EH (cell line): Measurements from ENCODE around the gene PEF1.
"Not testable (repeated sequence)": the region's sequence is repeated elsewhere in the genome, so short reads cannot be mapped to it uniquely, and the experiment has no call there.

ENCODE experiments used
- DNase-seq: peaks from one replicate; pipeline ENCODE4 v3.0.0-alpha.2; 2015; ENCODE audit warnings: low read depth

The PEF1 gene

DNA sequence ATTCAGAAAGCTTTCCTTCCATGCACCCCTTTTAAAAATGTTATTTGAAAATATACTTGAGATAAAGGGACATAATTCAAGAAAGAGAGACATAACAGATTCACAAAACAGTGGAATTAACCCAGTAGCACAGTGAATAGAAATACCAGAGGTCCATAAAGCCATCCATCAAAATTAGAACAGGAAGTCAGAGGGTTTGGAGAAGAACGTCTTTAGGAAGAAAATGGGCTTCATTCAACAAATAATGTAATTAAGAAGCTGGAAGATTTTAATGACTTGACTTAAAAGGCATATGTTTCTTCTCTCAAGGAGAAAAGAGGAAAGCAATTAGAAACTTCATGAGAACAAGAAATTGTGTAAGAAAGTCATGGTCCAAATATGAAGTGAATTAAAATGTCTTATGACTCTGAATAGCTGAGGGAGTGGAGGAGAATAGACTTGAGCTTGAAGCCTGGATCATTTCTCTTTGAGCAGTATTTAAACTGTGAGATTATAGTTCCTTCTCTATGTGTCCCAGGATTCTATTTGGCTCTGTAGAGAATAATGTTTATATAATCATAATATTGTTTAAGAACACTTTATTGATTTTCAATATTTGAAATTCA, 35.1 kb downstream of the PEF1 start:
- DNase-seq = peak; percentile 16

DNA sequence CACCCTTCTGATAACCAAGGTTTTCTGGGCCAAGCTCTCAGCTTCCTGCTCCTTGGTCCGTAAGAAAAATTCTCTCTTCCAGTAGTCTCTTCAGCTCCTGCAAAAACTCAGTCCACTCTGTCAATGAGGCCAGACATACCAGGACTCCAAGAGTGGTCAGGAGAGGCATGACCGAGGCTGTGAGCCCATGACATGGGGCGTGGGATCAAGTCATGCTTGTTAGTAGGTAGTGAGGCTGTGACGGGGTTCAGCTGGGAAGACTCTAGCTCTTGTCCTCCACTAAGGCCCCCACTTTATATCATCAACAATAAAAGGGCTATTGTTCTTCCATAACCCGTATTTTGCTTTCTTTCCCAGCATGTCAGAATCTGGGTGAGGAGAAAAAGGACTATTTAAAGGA, 37.3 kb downstream of the PEF1 start:
- DNase-seq = no peak

DNA sequence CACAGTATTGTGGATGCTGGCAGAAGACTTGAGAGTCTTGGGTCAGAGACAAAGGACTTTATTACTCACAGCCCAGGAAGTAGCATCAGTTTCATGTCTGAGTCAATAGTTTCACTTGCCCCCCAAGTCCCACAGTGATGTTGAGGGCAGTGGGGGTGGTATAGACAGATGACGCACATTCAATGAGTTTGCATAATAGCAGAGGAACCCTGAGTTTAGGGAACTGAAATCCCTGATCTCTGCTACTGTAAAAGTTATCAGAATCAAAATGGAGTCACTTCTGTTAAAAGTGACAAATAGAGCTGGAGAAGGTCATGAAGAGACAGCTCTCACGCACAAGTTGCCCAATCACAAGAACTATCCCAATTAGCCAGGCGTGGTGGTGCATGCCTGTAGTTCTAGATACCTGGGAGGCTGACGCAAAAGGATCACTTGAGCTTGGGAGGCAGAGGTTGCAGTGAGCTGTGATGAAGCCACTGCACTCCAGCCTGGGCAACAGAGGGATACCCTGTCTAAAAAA, 38.7 kb downstream of the PEF1 start:
- DNase-seq = peak; percentile 63

DNA sequence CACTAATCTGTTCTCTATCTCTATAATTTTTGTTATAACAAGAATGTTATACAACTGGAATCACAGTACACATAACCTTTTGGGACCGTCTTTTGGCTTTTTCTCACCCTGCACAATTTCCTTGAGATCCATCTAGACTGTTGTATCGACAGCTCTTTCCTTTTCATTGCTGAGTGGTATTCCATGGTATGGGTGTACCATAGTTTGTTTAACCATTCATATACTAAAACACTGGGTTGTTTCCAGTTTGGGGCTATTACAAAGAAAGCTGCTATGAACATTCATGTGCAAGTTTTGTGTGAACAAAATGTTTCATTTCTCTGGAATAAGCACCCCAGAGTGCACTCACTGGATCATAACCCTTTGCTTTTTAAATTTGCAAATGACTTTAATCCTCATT, 42.6 kb downstream of the PEF1 start:
- DNase-seq = no peak

DNA sequence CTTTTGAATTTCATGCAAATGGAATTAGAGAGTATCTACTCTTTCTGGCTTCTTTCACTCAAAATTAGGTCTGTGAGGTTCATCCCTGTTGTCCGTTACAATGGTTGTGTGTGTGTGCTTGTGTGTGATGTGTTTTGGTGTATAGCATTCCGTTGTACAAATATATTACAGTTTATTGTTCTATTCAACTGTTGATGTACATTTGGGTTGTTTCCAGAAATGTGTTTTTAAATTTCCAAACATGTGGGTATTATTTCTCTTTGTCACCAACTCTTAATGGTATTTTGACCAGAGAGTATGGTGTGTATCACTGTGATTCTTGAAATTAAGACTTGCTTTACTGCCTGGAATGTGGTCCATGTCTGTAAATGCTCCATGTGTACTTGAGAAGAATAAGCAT, 44.0 kb downstream of the PEF1 start:
- no peak for DNase-seq

DNA sequence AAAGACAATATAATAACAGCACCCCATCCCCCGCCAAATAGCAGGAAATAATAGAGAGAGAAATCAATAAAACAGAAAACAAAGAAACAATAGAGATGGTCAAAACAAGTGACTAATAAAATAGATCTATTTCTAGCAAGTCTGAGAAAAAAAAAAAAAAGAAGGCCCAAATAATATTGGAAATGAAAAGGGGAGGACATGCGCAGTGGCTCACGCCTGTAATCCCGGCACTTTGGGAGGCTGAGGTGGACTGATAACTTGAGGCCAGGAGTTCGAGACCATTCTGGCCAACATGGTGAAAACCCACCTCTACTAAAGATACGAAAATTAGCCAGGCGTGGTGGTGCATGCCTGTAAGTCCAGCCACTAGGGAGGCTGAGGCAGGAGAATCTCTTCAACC, 45.7 kb downstream of the PEF1 start:
- no peak for DNase-seq

DNA sequence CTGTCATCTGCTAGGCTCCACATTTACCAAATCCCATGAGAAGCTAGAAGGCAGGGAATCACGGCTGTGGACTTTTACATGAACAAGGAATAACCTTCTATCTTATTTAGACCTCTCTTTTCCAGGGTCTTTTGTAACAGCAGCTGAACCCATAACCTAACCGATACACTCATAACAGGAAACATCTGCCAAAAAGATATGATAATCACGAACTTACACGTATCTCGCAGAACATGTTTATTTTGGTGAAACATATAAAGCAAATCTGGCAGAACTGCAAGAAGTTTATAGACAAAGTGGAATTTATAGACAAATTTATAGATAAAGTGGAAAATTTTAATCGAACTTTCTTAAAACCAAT, 48.0 kb downstream of the PEF1 start:
- DNase-seq = no peak

DNA sequence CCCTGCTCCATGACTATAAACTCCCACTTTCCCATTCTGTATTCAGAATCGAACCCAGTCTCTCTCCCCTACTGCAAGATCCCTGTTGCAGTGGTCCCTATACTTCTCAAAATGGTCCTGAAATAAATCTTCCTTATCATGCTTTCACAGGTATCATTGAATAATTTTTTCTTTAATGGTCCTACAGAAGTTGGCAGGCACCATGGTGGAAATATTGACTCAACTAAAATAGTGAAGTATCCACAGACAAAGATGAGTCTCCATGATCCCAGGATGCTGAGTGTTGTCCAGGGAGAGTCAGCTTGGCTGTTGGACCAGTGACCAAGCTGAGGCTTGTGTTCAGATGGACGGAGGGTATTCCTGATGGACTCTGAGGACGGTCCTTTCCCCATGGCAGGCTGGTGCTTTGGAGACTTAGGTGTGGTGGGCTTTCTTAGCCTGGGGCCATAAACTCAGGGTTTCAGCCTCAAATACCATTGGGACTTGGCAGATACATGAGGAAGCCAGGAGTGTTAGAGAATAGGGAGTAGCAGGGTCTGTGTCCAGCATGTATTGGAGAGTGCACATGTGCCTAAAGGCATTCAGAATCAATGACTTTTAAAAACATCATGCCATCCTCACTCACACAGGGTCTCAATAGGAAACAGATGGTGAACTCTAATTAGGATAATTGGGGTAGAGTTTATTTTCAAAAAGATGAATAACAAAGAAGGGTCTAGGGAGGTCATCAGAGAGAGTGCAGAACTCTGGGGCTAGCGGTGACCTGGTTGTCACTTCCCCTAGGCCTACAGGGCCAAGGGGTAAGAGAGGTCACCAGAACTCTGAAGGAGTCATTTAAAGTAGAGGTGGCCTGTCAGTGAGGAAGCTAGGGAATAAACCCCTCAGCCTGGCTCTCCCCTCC, 48.6 kb downstream of the PEF1 start:
- no peak for DNase-seq

DNA sequence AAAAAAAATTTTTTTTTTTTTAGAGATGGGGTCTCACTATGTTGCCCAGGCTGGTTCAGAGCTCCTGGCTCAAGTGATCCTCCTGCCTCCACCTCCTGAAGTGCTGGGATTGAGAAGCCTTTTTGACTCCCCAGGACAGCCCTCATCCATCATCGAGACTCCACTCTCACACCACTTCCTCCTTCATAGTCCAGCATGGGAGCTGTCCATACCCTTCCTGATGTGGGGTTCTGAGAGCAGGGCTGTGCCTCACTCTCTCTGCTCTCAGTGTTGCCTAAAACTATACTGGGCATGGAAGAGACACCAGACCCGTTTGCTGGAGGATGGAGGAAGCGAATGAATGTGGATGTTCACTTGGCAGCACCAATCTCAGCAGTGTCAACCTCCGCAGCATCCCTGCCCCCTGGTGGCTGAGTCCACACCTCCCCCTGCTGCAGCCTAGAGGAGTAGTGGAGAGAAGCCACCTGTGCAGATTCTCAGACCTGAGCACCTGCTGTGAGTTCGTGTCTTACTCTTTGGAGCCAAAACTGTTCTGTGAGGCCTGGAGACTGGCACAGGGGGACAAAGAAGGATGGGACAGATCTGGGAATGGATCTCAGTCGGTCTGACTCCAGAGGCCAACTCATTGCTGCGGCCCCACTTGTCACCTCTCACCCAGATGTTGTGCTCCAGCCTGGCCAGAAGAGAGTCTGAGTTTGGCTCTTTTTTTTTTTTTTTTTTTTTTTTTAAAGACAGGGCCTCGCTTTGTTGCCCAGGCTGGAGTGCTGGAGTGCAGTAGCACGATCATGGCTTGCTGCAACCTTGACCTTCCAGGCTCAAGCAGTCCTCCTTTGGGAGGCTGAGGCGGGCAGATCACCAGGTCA, 50.7 kb downstream of the PEF1 start:
- peak; percentile 79 for DNase-seq

DNA sequence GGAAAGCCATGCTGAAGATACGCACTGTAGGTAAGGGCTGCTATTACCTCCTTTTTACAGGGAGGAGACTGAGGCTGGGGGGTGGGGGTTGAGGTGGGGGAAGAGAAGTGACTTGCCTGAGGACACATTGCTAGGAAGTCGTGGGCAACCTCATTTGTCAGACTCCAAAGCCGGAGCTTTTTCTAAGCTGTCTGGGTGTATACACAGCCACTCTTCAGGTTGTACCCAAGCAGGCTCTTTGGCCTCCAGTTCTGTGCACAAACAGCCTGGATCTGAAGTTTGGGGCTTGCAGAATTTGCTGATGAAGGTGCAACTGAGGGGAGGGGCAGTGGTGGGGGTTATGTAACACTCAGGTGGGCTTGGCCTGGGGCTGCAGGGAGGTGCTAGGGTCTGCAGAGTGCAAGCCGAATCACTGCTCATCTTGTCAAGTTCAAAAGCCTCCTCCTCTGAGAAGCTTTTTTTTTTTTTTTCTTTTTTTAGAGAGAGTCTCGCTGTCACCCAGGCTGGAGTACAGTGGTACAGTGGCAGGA, 51.5 kb downstream of the PEF1 start:
- no peak for DNase-seq

DNA sequence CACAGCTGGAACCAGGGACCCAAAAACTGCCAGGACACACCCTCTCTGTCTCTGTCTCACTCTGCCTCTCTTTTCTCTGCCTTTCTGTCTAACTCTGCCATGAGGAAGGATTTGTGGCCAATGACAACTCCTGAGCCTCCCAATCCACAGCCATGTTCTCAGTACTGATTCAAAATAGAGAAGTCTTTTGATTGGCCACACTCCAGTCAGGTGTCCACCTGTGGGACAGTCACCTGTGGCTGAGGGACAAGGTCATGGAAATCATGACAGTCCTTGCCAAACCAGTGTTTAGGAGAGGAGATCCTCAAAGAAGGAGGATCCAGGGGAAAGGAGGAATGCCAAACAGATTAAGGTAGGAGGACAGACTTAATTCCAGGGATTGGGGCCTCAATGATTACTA, 52.5 kb downstream of the PEF1 start:
- no peak for DNase-seq

DNA sequence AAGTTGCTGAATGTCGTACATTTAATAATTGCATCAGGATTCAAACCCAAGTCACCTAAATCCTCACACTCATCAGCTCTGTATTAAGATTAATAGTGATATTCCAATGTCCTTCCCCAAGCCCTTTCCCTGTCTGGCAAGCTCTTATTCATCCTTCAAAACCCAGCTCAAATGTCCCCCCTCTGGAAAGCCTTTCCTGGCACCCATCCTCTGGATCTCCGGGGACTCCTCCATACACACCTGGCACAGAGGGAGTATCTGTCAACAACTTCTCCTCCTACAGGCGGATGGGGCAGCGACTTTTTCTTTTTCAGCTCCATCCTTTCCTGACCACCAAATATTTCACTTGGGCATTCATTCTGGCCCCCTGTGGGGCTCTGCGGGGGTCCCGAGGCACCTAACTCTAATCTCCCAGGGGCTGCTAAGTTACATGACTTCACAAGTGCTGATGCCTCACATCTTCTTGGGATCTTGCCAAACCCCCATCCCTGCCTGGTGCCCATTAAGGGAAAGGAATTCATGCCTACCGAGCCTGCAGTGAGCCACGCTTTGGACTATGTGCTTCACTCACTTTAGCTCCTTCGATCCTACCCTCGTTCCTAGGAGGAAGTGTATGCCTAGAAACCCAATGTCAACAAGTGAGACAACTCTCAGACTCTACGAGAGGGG, 53.1 kb downstream of the PEF1 start:
- peak; percentile 84 for DNase-seq

DNA sequence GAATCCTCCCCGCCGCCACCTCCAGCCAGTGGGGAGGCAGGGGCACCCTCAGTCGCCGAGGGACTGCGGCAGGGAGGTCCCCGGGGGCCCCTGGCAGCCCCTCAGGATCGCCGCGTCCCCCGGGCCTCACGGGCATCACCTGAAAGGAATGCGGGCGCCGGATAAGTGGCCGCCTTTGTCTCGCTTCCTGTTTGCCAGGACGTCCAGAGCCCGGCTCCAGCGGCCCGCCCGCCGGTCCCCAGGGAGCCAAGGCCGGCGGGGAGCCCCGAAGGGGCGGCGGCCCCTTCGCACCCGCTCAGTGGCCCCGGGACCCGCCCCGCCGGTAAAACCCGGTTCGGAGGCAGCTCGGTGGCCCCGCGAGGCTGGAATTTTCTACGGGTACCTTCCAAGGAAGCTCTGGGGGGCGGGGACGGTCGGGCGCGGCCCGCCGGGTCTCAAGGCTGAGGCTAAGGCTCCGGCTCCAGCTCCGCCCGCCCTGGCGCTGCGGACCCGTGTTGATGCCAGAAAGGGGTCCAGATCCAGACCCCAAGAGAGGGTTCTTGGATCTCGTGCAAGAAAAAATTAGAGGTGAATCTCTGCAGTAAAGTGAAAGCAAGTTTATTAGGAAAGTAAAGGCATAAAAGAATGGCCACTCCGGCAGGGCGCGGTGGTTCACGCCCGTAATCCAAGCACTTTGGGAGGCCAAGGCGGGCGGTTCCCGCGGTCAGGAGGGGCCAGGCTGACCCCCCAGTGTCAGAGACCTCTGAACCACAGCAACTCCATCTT, 55.7 kb downstream of the PEF1 start:
- DNase-seq = peak; percentile 44

DNA sequence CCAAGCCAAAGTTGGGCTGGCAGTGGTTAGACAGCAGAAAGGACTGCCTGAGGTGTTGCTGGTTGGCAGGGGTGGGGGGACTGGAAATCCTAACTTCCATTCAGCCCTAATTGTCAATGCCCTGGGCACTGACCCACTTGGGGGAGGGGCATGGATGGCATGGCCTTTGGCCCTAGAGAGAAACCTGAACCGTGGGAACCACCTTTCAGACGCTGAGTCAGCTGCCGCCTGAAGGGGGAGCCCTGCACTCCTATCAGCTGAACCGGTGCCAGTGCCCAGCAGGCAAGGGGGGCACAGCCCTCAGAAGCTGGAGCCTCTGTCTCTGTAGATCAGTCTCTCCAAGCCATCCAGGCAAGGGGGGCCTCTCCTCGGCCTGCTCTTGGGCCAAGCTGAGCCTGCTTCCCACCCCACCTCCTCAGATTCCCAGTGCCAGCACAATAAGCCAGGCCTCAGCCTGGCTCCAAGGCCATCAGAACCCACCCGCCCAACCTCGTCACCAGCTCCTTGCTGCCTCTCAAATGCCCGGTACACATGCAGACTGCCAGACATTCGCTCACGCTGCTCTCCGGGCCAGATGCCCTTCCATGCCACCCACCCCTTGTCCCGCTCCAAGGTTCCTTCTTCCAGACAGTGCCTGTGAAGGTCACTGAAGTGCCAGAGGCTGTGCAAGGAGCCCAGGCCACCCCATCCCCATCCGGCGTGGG, 56.8 kb downstream of the PEF1 start:
- DNase-seq = peak; percentile 53

DNA sequence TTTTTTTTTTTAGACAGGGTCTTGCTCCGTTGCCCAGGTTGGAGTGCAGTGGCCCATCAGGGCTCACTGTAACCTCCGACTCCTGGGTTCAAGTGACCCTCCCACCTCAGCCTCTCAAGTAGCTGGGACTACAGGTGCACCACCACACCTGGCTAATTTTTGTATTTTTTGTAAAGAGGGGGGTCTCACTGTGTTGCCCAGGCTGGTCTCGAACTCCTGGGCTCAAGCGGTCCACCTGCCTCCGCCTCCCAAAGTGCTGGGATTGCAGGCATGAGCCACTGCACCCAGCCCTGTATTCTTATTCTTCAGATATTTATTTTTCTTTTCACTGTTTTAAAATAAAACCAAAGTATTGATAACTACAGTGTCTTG, 57.4 kb downstream of the PEF1 start:
- not testable (repeated sequence) for DNase-seq

DNA sequence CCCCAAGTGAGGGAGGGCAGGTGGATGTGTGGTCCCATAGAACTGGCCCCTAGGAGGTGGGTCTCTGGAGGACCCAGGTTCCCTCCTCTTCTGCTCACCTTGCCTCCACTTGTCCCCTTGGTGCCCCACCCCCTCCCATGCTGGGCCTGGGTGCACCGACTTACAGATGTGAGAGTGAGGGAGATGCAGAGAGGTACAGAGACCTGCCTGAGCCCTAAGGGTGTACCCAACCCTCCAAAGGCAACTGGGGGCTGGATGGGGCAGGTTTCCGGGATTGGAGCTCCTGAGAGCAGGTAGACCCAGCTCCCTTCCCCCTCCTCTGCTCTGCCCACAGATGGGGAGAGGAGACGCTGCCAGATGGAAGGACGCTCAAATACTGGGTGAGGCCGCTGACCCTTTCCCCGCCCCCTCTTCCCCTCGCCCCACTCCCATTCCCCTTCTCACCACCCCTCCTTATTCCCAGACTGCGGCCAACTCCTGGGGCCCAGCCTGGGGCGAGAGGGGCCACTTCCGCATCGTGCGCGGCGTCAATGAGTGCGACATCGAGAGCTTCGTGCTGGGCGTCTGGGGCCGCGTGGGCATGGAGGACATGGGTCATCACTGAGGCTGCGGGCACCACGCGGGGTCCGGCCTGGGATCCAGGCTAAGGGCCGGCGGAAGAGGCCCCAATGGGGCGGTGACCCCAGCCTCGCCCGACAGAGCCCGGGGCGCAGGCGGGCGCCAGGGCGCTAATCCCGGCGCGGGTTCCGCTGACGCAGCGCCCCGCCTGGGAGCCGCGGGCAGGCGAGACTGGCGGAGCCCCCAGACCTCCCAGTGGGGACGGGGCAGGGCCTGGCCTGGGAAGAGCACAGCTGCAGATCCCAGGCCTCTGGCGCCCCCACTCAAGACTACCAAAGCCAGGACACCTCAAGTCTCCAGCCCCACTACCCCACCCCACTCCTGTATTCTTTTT, 58.0 kb downstream of the PEF1 start:
- no peak for DNase-seq

DNA sequence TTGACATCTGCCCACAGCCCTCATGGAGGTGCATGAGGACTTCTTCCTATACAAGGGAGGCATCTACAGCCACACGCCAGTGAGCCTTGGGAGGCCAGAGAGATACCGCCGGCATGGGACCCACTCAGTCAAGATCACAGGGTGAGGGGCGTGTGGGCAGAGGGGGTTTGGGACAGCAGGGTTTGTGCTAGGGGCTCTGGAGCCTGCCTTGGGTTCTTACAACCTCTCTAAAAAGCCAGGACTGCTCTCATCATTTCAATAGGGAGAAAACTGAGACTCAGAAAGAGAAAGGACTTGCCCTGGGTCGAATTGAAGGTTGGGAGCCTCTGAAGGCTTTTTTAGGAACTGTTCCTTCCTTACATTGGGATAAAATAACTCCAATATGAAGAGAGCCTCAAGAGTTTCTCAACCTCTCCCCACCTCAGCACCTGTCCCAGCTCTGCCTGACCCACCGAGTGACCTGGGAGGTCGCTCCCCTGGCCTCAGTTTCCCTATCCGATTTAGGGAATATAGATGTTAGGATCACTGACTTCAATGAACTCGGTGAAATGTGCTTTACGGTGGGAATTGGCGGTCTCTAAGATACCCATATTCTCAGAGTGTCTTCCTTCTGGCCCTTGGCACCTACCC, 58.8 kb downstream of the PEF1 start:
- no peak for DNase-seq

DNA sequence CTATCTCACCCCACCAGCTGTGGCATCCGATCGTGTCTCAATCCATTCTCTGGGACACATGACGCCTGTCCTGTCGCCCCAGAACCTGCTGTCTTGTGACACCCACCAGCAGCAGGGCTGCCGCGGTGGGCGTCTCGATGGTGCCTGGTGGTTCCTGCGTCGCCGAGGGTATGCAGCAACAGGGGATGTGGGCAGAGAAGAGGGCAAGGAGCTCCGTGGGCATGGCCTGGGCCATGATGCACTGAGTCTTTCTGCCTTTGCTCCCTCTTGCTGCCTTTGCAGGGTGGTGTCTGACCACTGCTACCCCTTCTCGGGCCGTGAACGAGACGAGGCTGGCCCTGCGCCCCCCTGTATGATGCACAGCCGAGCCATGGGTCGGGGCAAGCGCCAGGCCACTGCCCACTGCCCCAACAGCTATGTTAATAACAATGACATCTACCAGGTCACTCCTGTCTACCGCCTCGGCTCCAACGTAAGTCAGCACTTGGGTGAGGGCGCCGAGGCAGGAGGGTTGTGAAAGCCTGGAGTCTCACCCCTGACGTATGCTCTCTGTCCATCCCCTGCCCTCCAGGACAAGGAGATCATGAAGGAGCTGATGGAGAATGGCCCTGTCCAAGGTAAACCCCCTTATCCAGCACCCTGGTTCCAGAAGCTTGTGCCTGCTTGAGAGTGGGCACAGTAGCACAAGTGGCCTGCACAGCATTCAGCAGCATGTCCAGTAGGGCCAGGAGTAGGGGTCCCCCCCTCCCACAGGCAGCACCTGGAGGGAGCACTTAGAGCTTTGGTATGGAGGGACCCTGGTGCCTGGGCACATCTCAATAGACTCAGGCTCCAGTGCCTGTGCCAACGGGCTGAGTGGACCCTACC, 59.6 kb downstream of the PEF1 start:
- no peak for DNase-seq
